ENCODE measurements around the gene VARS2. TPM values are rescaled to one million over a fixed set of nuclear protein-coding genes. Genes with fewer than 3 reads are reported as not detected.

VARS2 gene
- total and polyA plus RNA-seq, 9 of the 15 experiments (the other 6 are each of a cell fraction or from before 2014, with no cell fraction given), result 1.6 to 53.6 (median 29.9) TPM

DNA sequence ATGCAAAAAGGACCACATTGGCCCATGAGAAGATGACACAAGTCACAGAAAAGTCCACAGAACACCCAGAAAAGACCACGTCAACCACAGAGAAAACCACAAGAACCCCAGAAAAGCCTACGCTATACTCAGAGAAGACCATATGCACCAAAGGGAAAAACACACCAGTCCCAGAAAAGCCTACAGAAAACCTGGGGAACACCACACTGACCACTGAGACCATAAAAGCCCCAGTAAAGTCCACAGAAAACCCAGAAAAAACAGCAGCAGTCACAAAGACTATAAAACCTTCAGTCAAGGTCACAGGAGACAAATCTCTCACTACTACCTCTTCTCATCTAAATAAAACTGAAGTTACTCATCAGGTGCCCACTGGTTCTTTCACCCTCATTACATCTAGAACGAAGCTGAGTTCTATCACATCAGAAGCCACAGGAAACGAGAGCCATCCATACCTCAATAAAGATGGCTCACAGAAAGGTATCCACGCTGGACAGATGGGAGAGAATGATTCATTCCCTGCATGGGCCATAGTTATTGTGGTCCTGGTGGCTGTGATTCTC, 38.0 kb downstream of the VARS2 start:
- Histone ChIP-seq H3K9me1 (ENCODE audit: control insufficient read depth, insufficient read depth, low read length) (no peaks in the 10 kb centered on the region), H2AFZ (ENCODE audit: low read depth, low read length) (no peak overlapping the region), H3K9ac (ENCODE audit: insufficient read depth in 1 of 2, low read depth in 2 of 2, low read length in 2 of 2) (no peak overlapping the region), H3K36me3 (ENCODE audit: control insufficient read depth, insufficient read depth, low read length) (no peaks in the 10 kb centered on the region), H3K27me3 (ENCODE audit: control insufficient read depth in 2 of 2, insufficient read depth in 2 of 2, low read length in 2 of 2) (peaks cover 8 to 56% of the 10 kb centered on the region in 2 experiments), H3K79me2 (ENCODE audit: control insufficient read depth, insufficient read depth, low read length) (no peaks in the 10 kb centered on the region), H3K4me1 (replicated peaks in 1 of 2; ENCODE audit: control insufficient read depth in 2 of 2, insufficient read depth in 2 of 2, low read length in 2 of 2) (peaks cover 8 to 15% of the 10 kb centered on the region in 2 experiments), H3K27ac (ENCODE audit: extremely low read depth, low read depth, low read length) (no peak overlapping the region), H3K4me3 (no peak overlapping the region), H3K4me2 (ENCODE audit: insufficient read depth, low read length) (no peak overlapping the region), H3K9me3 (replicated peaks; ENCODE audit: control insufficient read depth, insufficient read depth, low read depth, low read length) (no peaks in the 10 kb centered on the region), H4K20me1 (replicated peaks; ENCODE audit: control insufficient read depth, insufficient read depth, low read length) (no peaks in the 10 kb centered on the region)
- 3% methylated on average over 5 of the region's 5 CpGs for WGBS (ENCODE audit: insufficient coverage, low coverage, missing lambda C conversion rate)
- DNase-seq (ENCODE audit: extremely low read depth in 1 of 4, low spot score in 3 of 4), result no peak
- intact Hi-C loops (cut with micrococcal nuclease) (no loop called here), in situ Hi-C loops (cut with MboI) (no loop called here)
- no peak for FAIRE-seq
- ChIA-PET CTCF (ENCODE audit: low intra/inter-chr PET ratio) (no interaction called here), POLR2A (interaction anchor here (0.6 kb wide), 2 partner anchors 13 to 200 kb away, joined by 3 read pairs; no protein-coding TSS in a partner anchor)
- TF ChIP-seq ARID3B (CRISPR knock-in tag; IDR thresholded peaks at IDR 0.05; ENCODE audit: borderline replicate concordance), result no peak
- TF ChIP-seq, protein P1, sequence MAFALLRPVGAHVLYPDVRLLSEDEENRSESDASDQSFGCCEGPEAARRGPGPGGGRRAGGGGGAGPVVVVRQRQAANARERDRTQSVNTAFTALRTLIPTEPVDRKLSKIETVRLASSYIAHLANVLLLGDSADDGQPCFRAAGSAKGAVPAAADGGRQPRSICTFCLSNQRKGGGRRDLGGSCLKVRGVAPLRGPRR (CRISPR knock-in tag; IDR thresholded peaks at IDR 0.05), result no peak
- no peak for ATAC-seq
- no TSS peak for BruUV-seq (replicated peaks)

Measured in K562 (cell line).